ENCODE measurements around the gene UFC1. TPM values are rescaled to one million over a fixed set of nuclear protein-coding genes. Genes with fewer than 3 reads are reported as not detected.
"Not testable (repeated sequence)": the region's sequence is repeated elsewhere in the genome, so short reads cannot be mapped to it uniquely, and the experiment has no call there.

Gene UFC1
- total RNA-seq: 76.7 TPM

- peak; percentile 83 for ATAC-seq
Observed at GRCh38 chr1:161153682-161154337, at the start of gene UFC1. Gene UFC1 (plus strand): TSS chr1:161153978. CDS start chr1:161153998, 20 bp downstream.

- no peak for ATAC-seq
Observed at GRCh38 chr1:161106431-161106830, 47.3 kb upstream of the UFC1 start.

- ATAC-seq: no peak
Observed at GRCh38 chr1:161111117-161111516, 42.7 kb upstream of the UFC1 start.

GRCh38 chr1:161111527-161111926, 42.3 kb upstream of the UFC1 start:
- no peak for ATAC-seq

- ATAC-seq: no peak
Observed at GRCh38 chr1:161113915-161114314, 39.9 kb upstream of the UFC1 start.

DNA sequence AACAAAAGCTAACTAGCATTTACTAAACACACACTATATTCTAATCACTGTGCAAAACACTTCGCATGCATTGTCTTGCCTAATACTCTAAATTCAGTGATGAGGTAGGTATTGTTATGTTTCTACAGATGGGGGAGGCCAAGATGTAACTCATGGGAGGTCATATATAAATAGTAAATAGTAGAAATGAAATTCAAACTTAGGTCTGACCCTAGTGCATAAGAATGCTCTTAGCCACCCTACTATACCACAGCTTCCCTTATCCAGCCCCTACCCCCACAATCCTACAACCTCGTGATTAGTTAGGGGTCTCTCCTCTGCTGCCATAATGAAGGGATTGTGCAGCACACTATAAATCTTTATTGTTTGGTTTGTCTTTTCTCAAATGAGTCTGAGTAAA, 39.2 kb upstream of the UFC1 start:
- no peak for ATAC-seq

DNA sequence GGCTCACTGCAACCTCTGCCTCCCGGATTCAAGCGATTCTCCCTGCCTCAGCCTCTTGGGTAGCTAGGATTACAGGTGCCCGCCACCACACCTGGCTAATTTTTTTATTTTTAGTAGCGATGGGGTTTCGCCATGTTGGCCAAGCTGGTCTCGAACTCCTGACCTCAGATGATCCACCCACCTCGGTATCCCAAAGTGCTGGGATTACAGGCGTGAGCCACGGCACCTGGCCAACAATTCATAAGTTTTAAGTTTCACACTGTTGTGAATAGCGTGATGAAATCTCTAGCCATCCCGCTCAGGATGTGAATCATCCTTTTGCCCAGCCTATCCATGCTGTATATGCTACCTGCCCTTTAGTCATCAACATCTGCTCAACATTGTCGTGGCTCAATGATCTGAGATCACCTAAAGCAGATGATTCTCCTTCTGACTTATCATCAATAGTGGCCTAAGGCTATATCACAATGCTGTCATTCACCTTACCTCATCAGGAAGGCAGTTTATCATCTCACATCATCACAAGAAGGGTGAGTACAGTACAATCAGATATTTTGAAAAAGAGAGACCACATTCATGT, 38.6 kb upstream of the UFC1 start:
- peak; percentile 88 for ATAC-seq

GRCh38 chr1:161115961-161116360, 37.8 kb upstream of the UFC1 start:
- ATAC-seq: not testable (repeated sequence)

DNA sequence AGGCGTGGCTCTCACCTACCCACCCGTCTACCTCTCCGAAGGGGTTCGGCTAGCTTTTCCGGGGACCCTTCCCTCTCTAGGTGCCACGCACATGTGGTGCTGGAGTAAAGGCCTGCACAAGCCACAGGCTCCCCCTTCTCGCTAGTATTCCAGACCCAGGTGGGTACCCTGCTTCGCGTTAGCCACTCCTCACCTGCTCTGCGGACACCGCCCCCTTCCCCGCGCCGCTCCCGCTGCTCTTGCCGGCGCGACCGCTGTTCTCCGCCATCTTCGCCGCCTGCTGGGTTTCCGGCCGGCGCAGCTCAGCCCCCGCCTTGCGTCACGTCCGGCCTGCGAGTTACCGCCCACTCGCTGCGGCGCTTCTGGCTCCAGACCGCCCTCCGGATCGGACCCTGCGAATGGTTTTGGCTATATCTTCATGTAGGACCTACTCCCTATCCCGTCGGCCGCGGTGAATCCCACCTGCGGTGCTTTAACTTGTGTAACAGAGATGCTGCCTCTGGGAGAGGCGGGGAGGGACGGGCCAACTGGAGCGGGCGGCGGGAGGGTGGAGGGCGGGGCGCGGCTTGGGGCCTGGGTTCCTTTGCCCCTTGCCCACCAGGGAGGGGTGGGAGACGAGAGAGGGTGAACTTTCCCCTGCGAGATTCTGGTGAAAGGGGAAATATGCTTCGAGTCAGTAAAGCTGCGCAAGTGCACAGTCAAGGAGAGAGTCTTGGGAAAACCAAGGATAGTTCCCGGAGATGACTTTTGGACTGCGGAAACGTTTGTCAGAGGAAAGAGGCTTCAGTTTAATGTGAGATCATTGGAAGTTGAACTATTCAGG, 35.8 kb upstream of the UFC1 start, which contains the start of the genes NIT1 and PFDN2:
NIT1 (plus strand) TSS at position 347 of the 823 bp plus-strand sequence; CDS start at position 419, 72 bp downstream.
PFDN2 (minus strand) TSS at position 279 of the 823 bp plus-strand sequence; CDS start at position 268, 11 bp downstream.
- ATAC-seq: peak; percentile 71

DNA sequence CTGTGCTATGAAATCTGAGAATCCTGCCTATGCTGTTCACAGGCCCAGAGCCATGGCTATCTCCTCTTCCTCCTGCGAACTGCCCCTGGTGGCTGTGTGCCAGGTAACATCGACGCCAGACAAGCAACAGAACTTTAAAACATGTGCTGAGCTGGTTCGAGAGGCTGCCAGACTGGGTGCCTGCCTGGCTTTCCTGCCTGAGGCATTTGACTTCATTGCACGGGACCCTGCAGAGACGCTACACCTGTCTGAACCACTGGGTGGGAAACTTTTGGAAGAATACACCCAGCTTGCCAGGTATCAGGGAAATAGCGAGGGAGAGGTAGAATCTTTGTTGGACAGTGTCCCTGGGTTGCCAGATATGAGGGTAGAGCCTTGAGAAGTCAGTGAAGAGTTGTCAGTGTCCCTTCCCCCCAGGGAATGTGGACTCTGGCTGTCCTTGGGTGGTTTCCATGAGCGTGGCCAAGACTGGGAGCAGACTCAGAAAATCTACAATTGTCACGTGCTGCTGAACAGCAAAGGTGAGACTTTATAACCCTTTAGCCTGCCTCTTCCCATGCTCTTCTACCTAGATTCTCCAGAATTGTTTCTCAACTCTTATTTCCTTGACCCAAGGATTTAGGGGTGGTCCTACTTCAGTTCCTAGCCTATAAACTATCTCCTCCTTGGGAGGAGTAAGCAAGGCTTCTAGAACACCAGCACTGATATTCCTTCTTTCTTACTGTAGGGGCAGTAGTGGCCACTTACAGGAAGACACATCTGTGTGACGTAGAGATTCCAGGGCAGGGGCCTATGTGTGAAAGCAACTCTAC, 34.5 kb upstream of the UFC1 start:
- ATAC-seq: peak; percentile 75

DNA sequence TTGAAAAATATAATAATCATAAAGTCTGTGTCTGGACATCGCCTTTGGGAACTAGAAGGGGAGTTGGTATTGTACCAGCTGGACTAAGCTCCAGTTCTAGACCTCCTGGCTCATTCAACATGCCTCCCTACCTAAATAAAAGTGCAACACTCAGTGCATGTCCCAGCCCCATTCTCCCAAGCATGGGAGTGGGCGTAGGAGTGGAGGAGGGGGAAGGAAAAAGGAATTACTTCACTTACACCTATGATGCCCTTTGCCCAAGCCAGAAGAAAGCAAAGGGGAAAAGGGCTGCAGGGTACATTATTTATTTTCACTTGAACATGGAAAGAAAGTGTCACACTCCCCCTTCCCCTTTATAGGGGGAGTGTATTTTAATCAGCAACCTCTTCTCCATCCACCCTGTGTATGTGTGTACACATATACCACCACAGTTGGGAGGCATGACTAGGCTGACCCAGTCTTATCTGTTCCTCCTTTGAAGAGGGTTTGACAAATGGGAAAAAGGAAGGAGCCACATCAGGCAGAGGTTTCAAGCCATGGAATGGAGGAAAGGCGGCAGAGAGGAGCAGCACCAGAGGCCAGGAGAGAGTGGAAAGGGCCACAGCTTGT, 32.6 kb upstream of the UFC1 start:
- no peak for ATAC-seq

DNA sequence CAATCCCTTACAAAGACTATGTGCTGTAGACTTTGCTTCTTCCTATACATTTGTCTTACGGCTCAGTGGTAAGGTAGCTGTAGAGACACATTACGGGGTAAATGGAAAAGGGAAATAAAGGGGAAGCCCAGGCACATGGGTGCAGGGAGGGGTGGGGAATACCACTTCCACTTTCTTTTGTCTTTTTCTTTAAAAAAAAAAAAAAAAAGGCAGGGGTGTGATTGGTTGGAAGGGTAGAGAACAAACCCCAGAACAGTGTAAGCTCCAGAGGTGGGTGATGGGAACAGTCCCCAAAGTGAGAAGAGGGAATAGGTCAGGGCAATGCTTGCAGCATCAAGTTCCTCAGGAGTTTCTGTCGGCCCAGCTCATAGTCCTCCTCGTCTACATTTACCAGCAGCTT, 31.9 kb upstream of the UFC1 start:
- ATAC-seq: no peak

GRCh38 chr1:161122967-161123366, 30.8 kb upstream of the UFC1 start:
- ATAC-seq: no peak

GRCh38 chr1:161127649-161128048, 26.1 kb upstream of the UFC1 start:
- ATAC-seq: no peak

DNA sequence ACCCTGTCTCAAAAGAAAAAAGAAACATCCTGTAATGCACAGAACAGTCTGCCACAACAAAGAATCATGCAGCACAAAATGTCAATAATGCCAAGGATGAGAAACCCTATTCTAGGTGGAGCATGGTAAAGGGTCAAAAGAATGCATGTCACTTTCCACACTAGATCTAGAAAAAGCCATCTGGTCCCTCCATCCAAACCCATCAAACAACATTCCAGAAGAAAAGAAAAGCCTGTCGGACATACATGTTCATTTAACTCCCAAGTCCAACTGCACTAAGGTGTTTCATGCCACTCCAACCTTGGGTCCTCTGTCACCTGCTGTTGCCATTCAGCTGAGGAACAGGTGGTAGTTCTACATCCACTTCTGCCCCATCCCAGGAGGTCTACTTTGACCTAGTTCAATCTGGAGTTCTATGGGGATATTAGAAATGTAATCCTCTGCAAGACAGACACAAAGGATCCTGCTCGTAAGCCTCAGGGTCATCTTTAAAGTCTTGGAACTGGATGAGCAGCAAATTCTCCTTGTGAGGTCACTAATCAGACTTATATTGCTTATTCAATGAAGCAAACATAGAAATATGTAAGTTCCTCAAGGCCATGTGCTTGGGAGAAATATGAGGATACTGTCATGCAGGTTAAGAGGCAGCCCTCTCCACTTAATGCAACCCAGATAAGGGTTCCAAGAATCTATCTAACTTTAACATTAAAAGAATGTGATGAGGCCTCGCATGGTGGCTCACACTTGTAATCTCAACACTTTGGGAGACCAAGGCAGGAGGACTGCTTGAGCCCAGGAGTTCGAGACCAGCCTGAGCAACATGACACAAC, 25.0 kb upstream of the UFC1 start:
- no peak for ATAC-seq

- no peak for ATAC-seq
Observed at GRCh38 chr1:161130266-161130665, 23.5 kb upstream of the UFC1 start.

DNA sequence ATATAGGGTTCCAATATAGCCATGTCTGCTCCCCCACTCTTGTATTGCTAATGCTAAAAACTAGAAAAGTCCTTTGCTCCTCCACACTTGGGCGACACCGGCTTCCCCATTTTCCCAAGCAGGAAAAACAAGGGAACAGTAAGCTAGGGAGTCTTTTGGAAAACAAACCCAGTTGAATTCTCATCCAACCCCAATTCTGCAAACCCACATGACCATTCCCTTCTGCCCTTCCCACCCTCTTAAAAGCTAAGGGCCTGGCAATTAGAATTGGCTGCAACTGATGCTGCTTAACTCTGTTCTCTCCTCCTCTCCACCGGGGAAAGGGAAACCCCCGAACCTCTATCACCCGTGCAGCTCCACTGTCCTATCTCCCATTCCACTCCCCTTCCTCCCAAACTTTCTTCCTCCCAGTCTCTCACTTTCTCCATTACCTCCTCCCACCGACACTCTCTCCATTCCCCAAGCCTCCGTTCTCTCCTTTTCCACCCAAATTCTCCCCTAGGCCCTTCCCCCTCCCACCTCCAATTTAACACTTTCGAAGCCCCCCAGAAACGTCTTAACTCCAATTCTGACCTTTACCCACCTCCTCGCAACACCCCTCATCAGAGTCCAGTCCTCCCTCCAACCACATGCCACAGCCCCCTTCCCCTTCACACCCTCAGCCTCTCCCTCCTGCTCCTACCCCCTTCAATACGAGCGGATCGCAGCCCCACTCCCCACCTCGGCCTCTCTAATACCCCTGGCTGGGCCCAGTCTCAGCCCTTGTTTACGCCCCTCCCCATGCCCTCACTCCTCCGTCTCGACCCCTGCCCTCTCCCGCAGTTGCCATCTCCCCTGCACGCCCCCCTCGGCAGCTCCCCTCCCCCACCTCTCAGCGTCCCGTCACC, 22.0 kb upstream of the UFC1 start:
- no peak for ATAC-seq

DNA sequence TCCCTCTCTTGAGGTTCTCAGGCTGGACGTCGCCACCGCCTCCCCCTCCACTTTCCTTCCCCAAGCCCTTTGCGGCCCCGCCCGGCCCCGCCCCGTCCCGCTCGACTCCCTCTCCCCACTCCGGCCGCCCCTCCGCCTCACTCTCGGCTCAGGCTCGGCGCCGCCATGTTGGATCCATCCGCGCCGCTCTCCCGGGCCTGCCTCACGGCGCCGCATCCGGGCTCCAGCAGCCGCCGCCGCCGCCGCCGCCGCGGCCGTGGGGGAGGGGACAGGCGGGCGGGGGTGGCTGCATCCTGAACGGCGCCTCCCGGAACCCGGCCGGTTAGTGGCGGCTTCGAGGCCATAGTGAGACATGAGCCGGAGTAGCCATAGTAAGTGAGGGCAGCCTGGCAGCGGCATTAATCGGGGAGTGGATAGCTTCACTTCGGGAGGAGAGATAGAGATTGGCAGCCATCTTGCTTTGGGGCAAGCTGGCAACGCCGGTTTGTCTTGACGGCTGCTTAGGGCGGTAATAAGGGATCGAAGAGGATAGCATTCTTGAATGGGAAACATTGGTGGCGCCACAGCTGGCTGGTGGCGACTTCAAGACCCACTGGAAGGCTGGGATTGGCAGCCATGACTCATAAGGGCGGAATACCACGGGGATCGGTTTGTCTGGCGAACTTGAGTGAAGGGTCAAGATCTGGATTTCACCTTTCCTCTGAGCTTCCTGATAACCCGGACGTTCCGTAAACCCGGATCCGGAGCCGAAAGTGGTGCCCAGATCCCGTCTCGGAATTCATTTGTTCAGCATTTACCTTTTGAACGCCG, 21.2 kb upstream of the UFC1 start, which contains the start of gene DEDD:
DEDD (minus strand) TSS at position 258 of the 810 bp plus-strand sequence. CDS start 8,205 bp downstream, outside the sequence.
- peak; percentile 95 for ATAC-seq

GRCh38 chr1:161133220-161133740, 20.5 kb upstream of the UFC1 start:
- no peak for ATAC-seq

Measured in esophagus mucosa (tissue), 1 donor.